Measurements from ENCODE around the gene ROBO3. TPM values are rescaled to one million over a fixed set of nuclear protein-coding genes. Genes with fewer than 3 reads are reported as not detected.

The ROBO3 gene
- total and polyA plus RNA-seq, 2 of the 8 experiments (the other 6 are each of a cell fraction or from before 2014, with no cell fraction given): 12.1 to 24.6 TPM

DNA sequence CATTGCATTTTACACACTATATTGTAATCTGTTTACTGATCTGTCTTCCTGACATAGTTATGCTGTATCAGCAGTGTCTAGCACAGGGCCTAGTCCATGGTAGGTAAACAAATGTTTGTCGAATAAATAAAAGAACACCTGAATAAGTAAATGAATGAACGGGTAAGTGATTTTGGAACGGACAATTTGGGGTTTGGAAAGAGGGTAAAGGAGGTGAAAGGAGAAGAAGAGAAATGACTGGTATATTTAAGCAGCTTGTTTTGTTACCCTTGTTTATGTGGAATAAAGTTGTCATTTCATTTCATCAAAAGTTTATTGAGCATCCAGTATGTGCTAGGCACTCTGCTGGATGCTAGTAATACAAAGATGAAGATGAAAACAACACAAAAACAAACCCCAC is 53.7 kb downstream of the ROBO3 start, which contains the start of gene HEPN1:
Gene HEPN1, plus strand, starts transcription at position 301 of the 400 bp plus-strand sequence.
- Histone ChIP-seq H2BK5ac (ENCODE audit: low read depth, low read length) (no peak within 1 kb of the TSS), H3K4me1 (replicated peaks in 1 of 4; ENCODE audit: control insufficient read depth in 3 of 4, insufficient read depth in 4 of 4, low read length in 3 of 4) (peaks cover 0 to 4% (median 2%) of the 10 kb centered on the region in 4 experiments; a peak in 3 of 7 replicates), H2BK15ac (ENCODE audit: low read length) (no peak within 1 kb of the TSS), H2AFZ (ENCODE audit: low read length) (no peak within 1 kb of the TSS), H2AK5ac (ENCODE audit: low read depth, low read length) (no peak within 1 kb of the TSS), H3K4ac (replicated peaks; ENCODE audit: insufficient read length, low read depth, low read length) (no peak within 1 kb of the TSS), H4K91ac (replicated peaks; ENCODE audit: insufficient read length, low read length) (no peak within 1 kb of the TSS), H2BK20ac (ENCODE audit: low read length) (no peak within 1 kb of the TSS), H2BK120ac (replicated peaks; ENCODE audit: low read depth, low read length) (no peak within 1 kb of the TSS), H2BK12ac (ENCODE audit: low read depth, low read length) (no peak within 1 kb of the TSS), H3K27me3 (replicated peaks in 1 of 4; ENCODE audit: control insufficient read depth in 3 of 4, extremely low read depth in 1 of 4, insufficient read depth in 3 of 4, low read length in 3 of 4) (peaks cover 9 to 50% (median 43%) of the 10 kb centered on the region in 4 experiments), H3K23me2 (ENCODE audit: low read depth, low read length) (peaks cover 7% of the 10 kb centered on the region), H3K4me2 (ENCODE audit: insufficient read depth in 1 of 2, low read depth in 2 of 2, low read length in 2 of 2) (no peak within 1 kb of the TSS; a peak in 1 of 4 replicates), H3K9ac (replicated peaks in 1 of 4; ENCODE audit: extremely low read depth in 1 of 4, low read depth in 3 of 4, low read length in 3 of 4) (peak within 1 kb of the TSS in 1 of 4 experiments; percentile 15; a peak in 1 of 7 replicates), H3K79me2 (ENCODE audit: control insufficient read depth in 1 of 2, insufficient read depth in 2 of 2, low read length in 2 of 2) (no peaks in the 10 kb centered on the region), H3K18ac (ENCODE audit: extremely low read depth, low read length) (no peak within 1 kb of the TSS), H3K4me3 (ENCODE audit: extremely low read depth in 1 of 4, insufficient read depth in 2 of 4, low read depth in 3 of 4, low read length in 4 of 4) (no peak within 1 kb of the TSS), H3K14ac (ENCODE audit: insufficient read length) (no peak within 1 kb of the TSS), H3K56ac (replicated peaks; ENCODE audit: insufficient read length, low read depth, low read length) (no peak within 1 kb of the TSS), H4K8ac (ENCODE audit: extremely low read depth, insufficient read depth, low read length) (no peak within 1 kb of the TSS), H3K79me1 (ENCODE audit: low read depth, low read length) (no peaks in the 10 kb centered on the region), H4K20me1 (replicated peaks in 1 of 2; ENCODE audit: control insufficient read depth in 1 of 2, insufficient read depth in 2 of 2, low read length in 2 of 2) (no peaks in the 10 kb centered on the region), H3K27ac (ENCODE audit: low read depth, low read length) (no peak within 1 kb of the TSS), H3K9me3 (ENCODE audit: insufficient read depth in 2 of 2, low read depth in 1 of 2, low read length in 1 of 2) (no peaks in the 10 kb centered on the region), H3K23ac (ENCODE audit: insufficient read length) (no peak within 1 kb of the TSS), H3K36me3 (ENCODE audit: control insufficient read depth in 2 of 4, insufficient read depth in 4 of 4, low read length in 3 of 4) (no peaks in the 10 kb centered on the region), H4K5ac (ENCODE audit: insufficient read length, low read depth, low read length) (no peak within 1 kb of the TSS)
- no peak for FAIRE-seq
- 80 to 100% methylated on average over 2 to 3 of the region's 3 CpGs for WGBS, 2 experiments (ENCODE audit: extremely low coverage in 1 of 2, insufficient coverage in 1 of 2, insufficient read length in 1 of 2, insufficient replicate concordance in 2 of 2, low coverage in 1 of 2, low lambda C conversion rate in 2 of 2, missing lambda C conversion rate in 1 of 2)
- TF ChIP-seq, protein P1, sequence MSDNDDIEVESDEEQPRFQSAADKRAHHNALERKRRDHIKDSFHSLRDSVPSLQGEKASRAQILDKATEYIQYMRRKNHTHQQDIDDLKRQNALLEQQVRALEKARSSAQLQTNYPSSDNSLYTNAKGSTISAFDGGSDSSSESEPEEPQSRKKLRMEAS (IDR thresholded peaks at IDR 0.05): no peak
- TF ChIP-seq TEAD4 (IDR thresholded peaks at IDR 0.05; ENCODE audit: low read depth, low read length) (no peak), FOSL1 (IDR thresholded peaks at IDR 0.05; ENCODE audit: insufficient read depth, low read depth, low read length) (no peak)
- TF ChIP-seq, protein P2, sequence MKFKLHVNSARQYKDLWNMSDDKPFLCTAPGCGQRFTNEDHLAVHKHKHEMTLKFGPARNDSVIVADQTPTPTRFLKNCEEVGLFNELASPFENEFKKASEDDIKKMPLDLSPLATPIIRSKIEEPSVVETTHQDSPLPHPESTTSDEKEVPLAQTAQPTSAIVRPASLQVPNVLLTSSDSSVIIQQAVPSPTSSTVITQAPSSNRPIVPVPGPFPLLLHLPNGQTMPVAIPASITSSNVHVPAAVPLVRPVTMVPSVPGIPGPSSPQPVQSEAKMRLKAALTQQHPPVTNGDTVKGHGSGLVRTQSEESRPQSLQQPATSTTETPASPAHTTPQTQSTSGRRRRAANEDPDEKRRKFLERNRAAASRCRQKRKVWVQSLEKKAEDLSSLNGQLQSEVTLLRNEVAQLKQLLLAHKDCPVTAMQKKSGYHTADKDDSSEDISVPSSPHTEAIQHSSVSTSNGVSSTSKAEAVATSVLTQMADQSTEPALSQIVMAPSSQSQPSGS (IDR thresholded peaks at IDR 0.05; ENCODE audit: low read length): no peak
- TF ChIP-seq, protein P3, sequence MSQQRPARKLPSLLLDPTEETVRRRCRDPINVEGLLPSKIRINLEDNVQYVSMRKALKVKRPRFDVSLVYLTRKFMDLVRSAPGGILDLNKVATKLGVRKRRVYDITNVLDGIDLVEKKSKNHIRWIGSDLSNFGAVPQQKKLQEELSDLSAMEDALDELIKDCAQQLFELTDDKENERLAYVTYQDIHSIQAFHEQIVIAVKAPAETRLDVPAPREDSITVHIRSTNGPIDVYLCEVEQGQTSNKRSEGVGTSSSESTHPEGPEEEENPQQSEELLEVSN (IDR thresholded peaks at IDR 0.05): no peak
- CTCF ChIA-PET (ENCODE audit: partially characterized antibody): interaction anchor here (1.1 kb wide), 1 partner anchor 16 kb away, joined by 3 read pairs; no protein-coding TSS in a partner anchor
- POLR2A ChIA-PET (ENCODE audit: partially characterized antibody): no interaction called here
- no peak for DNase-seq (ENCODE audit: low read depth in 1 of 2, low spot score in 2 of 2)

Data from H1 (cell line).